H1 (cell line): ENCODE results near the gene CES3. TPM values are rescaled to one million over a fixed set of nuclear protein-coding genes. Genes with fewer than 3 reads are reported as not detected.

Experiments
- CTCF ChIA-PET: fragments of 300-600 bp; sonication (Branson Sonifier 250); formaldehyde crosslinking; loops from one replicate; lab custom pipeline; 2021; ENCODE audit not compliant: partially characterized antibody; lab: Charles Lee
- POLR2A ChIA-PET: fragments of 300-600 bp; sonication (Branson Sonifier 250); formaldehyde crosslinking; loops from one replicate; lab custom pipeline; 2021; ENCODE audit warnings: inconsistent platforms; ENCODE audit not compliant: partially characterized antibody; lab: Charles Lee
- DNase-seq, 2 experiments: peaks; one replicate each; pipeline versions ENCODE4 v3.0.0 to v3.0.0-alpha.2; 2010 to 2022; ENCODE audit warnings: low spot score in 2 of 2, low read depth in 1 of 2, mixed read lengths in 1 of 2
- FAIRE-seq: peaks from 2 replicates; lab custom pipeline; 2011; peaks lifted over from hg19 to GRCh38; lab: Jason Lieb, UNC
- H2AFZ ChIP-seq: 2 replicates; pipeline ENCODE4 v1.8.1; 2012; ENCODE audit warnings: low read length, inconsistent platforms
- H2AK5ac ChIP-seq: 2 replicates; pipeline ENCODE4 v1.6.1; 2013; ENCODE audit warnings: low read depth, low read length
- H2BK120ac ChIP-seq: replicated peaks from 2 replicates; pipeline ENCODE3; 2013; ENCODE audit warnings: low read depth, low read length, inconsistent platforms
- H2BK12ac ChIP-seq: 2 replicates; pipeline ENCODE4 v1.6.1; 2013; ENCODE audit warnings: low read depth, low read length
- H2BK15ac ChIP-seq: 2 replicates; pipeline ENCODE4 v1.6.1; 2013; ENCODE audit warnings: low read length
- H2BK20ac ChIP-seq: 2 replicates; pipeline ENCODE4 v1.6.1; 2013; ENCODE audit warnings: low read length
- H2BK5ac ChIP-seq: 2 replicates; pipeline ENCODE4 v1.6.1; 2013; ENCODE audit warnings: low read depth, low read length
- H3K14ac ChIP-seq: 2 replicates; pipeline ENCODE4 v1.6.1; 2013; ENCODE audit warnings: inconsistent platforms; ENCODE audit not compliant: insufficient read length
- H3K18ac ChIP-seq: 2 replicates; pipeline ENCODE4 v1.6.1; 2013; ENCODE audit warnings: low read length; ENCODE audit errors: extremely low read depth
- H3K23ac ChIP-seq: 2 replicates; pipeline ENCODE4 v1.6.1; 2013; ENCODE audit warnings: inconsistent platforms; ENCODE audit not compliant: insufficient read length
- H3K23me2 ChIP-seq: 2 replicates; pipeline ENCODE4 v1.6.1; 2013; ENCODE audit warnings: low read depth, low read length
- H3K27ac ChIP-seq: 2 replicates; pipeline ENCODE4 v1.6.1; 2011; ENCODE audit warnings: low read depth, low read length, inconsistent platforms
- H3K27me3 ChIP-seq, 4 experiments: replicated peaks in 1 of 4; 1 replicate in 1 of 4; 2 replicates in 3 of 4; pipeline versions ENCODE4 v1.6.1 to v1.8.1; 2011 to 2013; ENCODE audit warnings: low read length in 3 of 4, mild to moderate bottlenecking in 3 of 4, inconsistent platforms in 2 of 4, mixed read lengths in 2 of 4, moderate library complexity in 1 of 4; ENCODE audit not compliant: control insufficient read depth in 3 of 4, insufficient read depth in 3 of 4; ENCODE audit errors: extremely low read depth in 1 of 4
- H3K36me3 ChIP-seq, 4 experiments: 2 replicates each; pipeline versions ENCODE4 v1.6.1 to v1.8.1; 2011 to 2013; ENCODE audit warnings: mild to moderate bottlenecking in 4 of 4, low read length in 3 of 4, moderate library complexity in 2 of 4, control low read depth in 1 of 4, inconsistent platforms in 1 of 4; ENCODE audit not compliant: insufficient read depth in 4 of 4, control insufficient read depth in 2 of 4
- H3K4ac ChIP-seq: replicated peaks from 2 replicates; pipeline ENCODE3; 2013; ENCODE audit warnings: low read length, low read depth, mixed read lengths, inconsistent platforms; ENCODE audit not compliant: insufficient read length
- H3K4me1 ChIP-seq, 4 experiments: replicated peaks in 1 of 4; 1 replicate in 1 of 4; 2 replicates in 3 of 4; pipeline versions ENCODE4 v1.6.1 to v1.8.1; 2011 to 2013; ENCODE audit warnings: low read length in 3 of 4, inconsistent platforms in 2 of 4, mixed read lengths in 1 of 4; ENCODE audit not compliant: insufficient read depth in 4 of 4, control insufficient read depth in 3 of 4
- H3K4me2 ChIP-seq, 2 experiments: 2 replicates each; pipeline versions ENCODE4 v1.6.1 to v1.8.1; 2011 to 2013; ENCODE audit warnings: low read depth in 2 of 2, low read length in 2 of 2, control low read depth in 1 of 2, inconsistent platforms in 1 of 2, mild to moderate bottlenecking in 1 of 2; ENCODE audit not compliant: insufficient read depth in 1 of 2
- H3K4me3 ChIP-seq, 4 experiments: fragments of 200-600, 300-600 bp in 1 of 4; sonication (generic), shearing (Covaris generic), sonication (Bioruptor Twin) in 1 of 4; 2 replicates each; pipeline versions ENCODE4 v1.5.1 to v1.8.1; 2011 to 2016; ENCODE audit warnings: low read length in 4 of 4, low read depth in 3 of 4, control low read depth in 2 of 4, inconsistent platforms in 2 of 4, mild to moderate bottlenecking in 2 of 4, mixed read lengths in 1 of 4, moderate library complexity in 1 of 4; ENCODE audit not compliant: insufficient read depth in 2 of 4; ENCODE audit errors: extremely low read depth in 1 of 4
- H3K56ac ChIP-seq: replicated peaks from 2 replicates; pipeline ENCODE3; 2013; ENCODE audit warnings: low read depth, mild to moderate bottlenecking, mixed read lengths, low read length, inconsistent platforms; ENCODE audit not compliant: insufficient read length
- H3K79me1 ChIP-seq: 2 replicates; pipeline ENCODE4 v1.6.1; 2013; ENCODE audit warnings: low read depth, low read length, control low read depth
- H3K79me2 ChIP-seq, 2 experiments: 2 replicates each; pipeline versions ENCODE4 v1.6.1 to v1.8.1; 2012 to 2013; ENCODE audit warnings: low read length in 2 of 2, mild to moderate bottlenecking in 2 of 2, inconsistent platforms in 1 of 2; ENCODE audit not compliant: insufficient read depth in 2 of 2, control insufficient read depth in 1 of 2
- H3K9ac ChIP-seq, 4 experiments: replicated peaks in 1 of 4; 1 replicate in 1 of 4; 2 replicates in 3 of 4; pipeline versions ENCODE4 v1.6.1 to v1.8.1; 2011 to 2013; ENCODE audit warnings: low read depth in 3 of 4, low read length in 3 of 4, control low read depth in 2 of 4, mild to moderate bottlenecking in 2 of 4, moderate library complexity in 2 of 4, inconsistent platforms in 1 of 4; ENCODE audit errors: extremely low read depth in 1 of 4
- H3K9me3 ChIP-seq, 2 experiments: 2 replicates each; pipeline versions ENCODE4 v1.6.1 to v1.8.1; 2012 to 2013; ENCODE audit warnings: mild to moderate bottlenecking in 2 of 2, moderate library complexity in 2 of 2, control low read depth in 1 of 2, inconsistent platforms in 1 of 2, low read depth in 1 of 2, low read length in 1 of 2, mixed read lengths in 1 of 2; ENCODE audit not compliant: insufficient read depth in 2 of 2
- H4K20me1 ChIP-seq, 2 experiments: replicated peaks in 1 of 2; 2 replicates each; pipeline versions ENCODE3 to v1.8.1; 2011 to 2013; ENCODE audit warnings: inconsistent platforms in 2 of 2, low read length in 2 of 2, mild to moderate bottlenecking in 1 of 2; ENCODE audit not compliant: insufficient read depth in 2 of 2, control insufficient read depth in 1 of 2
- H4K5ac ChIP-seq: 2 replicates; pipeline ENCODE4 v1.6.1; 2013; ENCODE audit warnings: low read length, low read depth, mixed read lengths, inconsistent platforms; ENCODE audit not compliant: insufficient read length
- H4K8ac ChIP-seq: 2 replicates; pipeline ENCODE4 v1.8.0; 2013; ENCODE audit warnings: mild to moderate bottlenecking, moderate library complexity, low read length, inconsistent platforms; ENCODE audit not compliant: insufficient read depth; ENCODE audit errors: extremely low read depth
- H4K91ac ChIP-seq: replicated peaks from 2 replicates; pipeline ENCODE3; 2013; ENCODE audit warnings: low read length, mixed read lengths, inconsistent platforms; ENCODE audit not compliant: insufficient read length
- BACH1 ChIP-seq: IDR thresholded peaks from 2 replicates; pipeline ENCODE4 v1.6.1; 2012; ENCODE audit warnings: low read length, improper control_type of control experiment
- CBX5 ChIP-seq: fragments of 300-800, 300-1000 bp; sonication (generic); IDR thresholded peaks from 2 replicates; pipeline ENCODE4 v1.7.1; 2016; ENCODE audit warnings: antibody characterized with exemption, low read length, low read depth
- CHD1 ChIP-seq: IDR thresholded peaks from 2 replicates; pipeline ENCODE4 v1.6.1; 2012; ENCODE audit warnings: low read depth, low read length, improper control_type of control experiment
- FOSL1 ChIP-seq: IDR thresholded peaks from 2 replicates; pipeline ENCODE4 v1.6.1; 2011; ENCODE audit warnings: mild to moderate bottlenecking, low read depth, low read length, moderate library complexity; ENCODE audit not compliant: insufficient read depth
- GABPA ChIP-seq: IDR thresholded peaks from 2 replicates; pipeline ENCODE4 v1.6.1; 2011; ENCODE audit warnings: mild to moderate bottlenecking, low read length, moderate library complexity, borderline replicate concordance; ENCODE audit not compliant: insufficient read depth
- KDM4A ChIP-seq: IDR thresholded peaks from one replicate; pipeline ENCODE4 v1.7.1; 2012; ENCODE audit warnings: low read depth, mild to moderate bottlenecking, moderate library complexity, low read length, inconsistent platforms; ENCODE audit not compliant: severe bottlenecking
- PHF8 ChIP-seq: fragments of 200-600 bp; sonication (generic); conservative IDR thresholded peaks from 2 replicates; pipeline ENCODE4 v1.7.1; 2012; ENCODE audit warnings: low read depth, mild to moderate bottlenecking, inconsistent platforms, low read length, moderate library complexity
- RAD21 ChIP-seq, 2 experiments: IDR thresholded peaks in 1 of 2; conservative IDR thresholded peaks in 1 of 2; 2 replicates each; pipeline ENCODE4 v1.6.1; 2011; ENCODE audit warnings: low read depth in 2 of 2, low read length in 2 of 2, improper control_type of control experiment in 1 of 2, inconsistent platforms in 1 of 2, mild to moderate bottlenecking in 1 of 2, moderate library complexity in 1 of 2
- RBBP5 ChIP-seq: IDR thresholded peaks from 2 replicates; pipeline ENCODE4 v1.7.1; 2012; ENCODE audit warnings: low read depth, mild to moderate bottlenecking, inconsistent platforms, low read length, moderate library complexity, borderline replicate concordance
- WGBS, 2 experiments: shearing (Covaris generic) in 1 of 2; methylation state at CpG; one replicate each; pipeline versions ENCODE4 v1.1.6 to v1.1.7; 2013 to 2015; ENCODE audit warnings: low lambda C conversion rate in 2 of 2, mixed read lengths in 2 of 2, inconsistent platforms in 1 of 2, low coverage in 1 of 2, missing lambda C conversion rate in 1 of 2; ENCODE audit not compliant: insufficient replicate concordance in 2 of 2, insufficient coverage in 1 of 2, insufficient read length in 1 of 2; ENCODE audit errors: extremely low coverage in 1 of 2, missing lambda C conversion rate in 1 of 2; 5-methylcytosine and 5-hydroxymethylcytosine counted together
- polyA plus RNA-seq, 7 experiments: library from polyadenylated mRNA; depleted of rRNA in 3 of 7; stranded (reverse) in 5 of 7; unstranded in 2 of 7; fragments of >200 nt in 5 of 7; fragments of 200-250 nt in 2 of 7; gene quantifications; 1 replicate in 5 of 7; 2 replicates in 1 of 7; 4 replicates in 1 of 7; pipeline versions ENCODE4 v1.2.1 to v1.2.3, GENCODE V29; 2011 to 2013; ENCODE audit warnings: missing spikeins in 2 of 7, mixed read lengths in 2 of 7
- total RNA-seq: library from RNA; stranded (reverse); fragmentation: NEBNext Ultra II Directional; extraction: Animal tissue kit (Norgen Biotek cat#: 25700); gene quantifications from 2 replicates; pipeline ENCODE4 v1.2.1, GENCODE V29; 2021

CES3 gene
- total and polyA plus RNA-seq, 2 of the 8 experiments (the other 6 are each of a cell fraction or from before 2014, with no cell fraction given): 1.6 to 2.2 TPM

DNA sequence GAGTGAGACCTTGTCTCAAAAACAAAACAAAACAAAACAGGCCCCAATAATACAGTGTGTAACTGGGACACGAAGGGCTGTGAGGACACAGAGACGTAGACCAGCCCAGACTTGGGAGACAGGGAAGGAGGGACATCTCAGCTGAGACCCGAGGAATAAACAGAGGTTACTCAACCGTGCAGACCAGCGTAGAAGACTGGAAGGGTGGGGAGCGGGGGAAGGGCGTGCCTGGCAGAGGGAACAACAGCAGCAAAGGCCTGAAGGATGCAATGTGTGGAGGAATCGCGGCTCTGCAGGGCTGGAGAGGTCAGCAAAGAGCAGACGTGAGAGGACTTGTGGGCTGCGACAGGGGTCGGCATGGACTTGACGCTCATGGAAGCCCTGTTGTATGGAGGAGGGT lies 15.7 kb downstream of the CES3 start:
- Histone ChIP-seq H2AFZ (no peak overlapping the region), H2AK5ac (no peak overlapping the region), H3K23ac (no peak overlapping the region), H3K56ac (no peak overlapping the region), H4K20me1 (no peaks in the 10 kb centered on the region), H3K4me2 (no peak overlapping the region), H2BK15ac (no peak overlapping the region), H2BK5ac (no peak overlapping the region), H3K4me3 (no peak overlapping the region), H3K9ac (no peak overlapping the region), H4K8ac (no peak overlapping the region), H4K91ac (no peak overlapping the region), H3K9me3 (no peaks in the 10 kb centered on the region), H2BK120ac (no peak overlapping the region), H2BK12ac (no peak overlapping the region), H3K14ac (no peak overlapping the region), H3K23me2 (no peaks in the 10 kb centered on the region), H3K79me2 (no peaks in the 10 kb centered on the region), H3K79me1 (no peaks in the 10 kb centered on the region), H2BK20ac (no peak overlapping the region), H3K36me3 (no peaks in the 10 kb centered on the region), H3K4ac (no peak overlapping the region), H3K27ac (no peak overlapping the region), H3K18ac (no peak overlapping the region)
- POLR2A ChIA-PET: interaction anchor here (0.5 to 1.6 kb wide), 3 partner anchors 21 to 221 kb away, joined by 3 to 6 read pairs (median 3); no protein-coding TSS in a partner anchor
- CTCF ChIA-PET: interaction anchor here (0.7 to 10.2 kb wide), 22 partner anchors 13 to 307 kb away, joined by 3 to 130 read pairs (median 12); partner anchors contain the start of genes B3GNT9, CES3, CES4A and NOL3
- 86% methylated on average over 13 of the region's 13 CpGs; no CpG with 5 or more reads in 1 of the 2 experiments for WGBS, 2 experiments
- FAIRE-seq: no peak
- no peak for TF ChIP-seq CBX5
- no peak for TF ChIP-seq CHD1
- TF ChIP-seq RAD21 (IDR thresholded peaks at IDR 0.05 in 1 of 2, conservative IDR thresholded peaks at IDR 0.05 in 1 of 2; ENCODE audit: low read depth in 2 of 2, low read length in 2 of 2): no peak
- no peak for TF ChIP-seq BACH1
- TF ChIP-seq FOSL1: no peak
- TF ChIP-seq PHF8: no peak
- no peak for TF ChIP-seq KDM4A
- TF ChIP-seq RBBP5: no peak
- TF ChIP-seq GABPA: no peak
- TF ChIP-seq, all 59 proteins: peak for 0
- no peaks in the 10 kb centered on the region; a peak in 1 of 7 replicates for H3K4me1 ChIP-seq
- DNase-seq: no peak
- H3K27me3 ChIP-seq: no peaks in the 10 kb centered on the region
- no peak overlapping the region for H4K5ac ChIP-seq
